NT2/D1 (cell line): ENCODE results near the gene ANKRD45.

Source experiments
- SUZ12 ChIP-seq: IDR thresholded peaks from 2 replicates; pipeline ENCODE4 v1.6.1; 2011; ENCODE audit not compliant: insufficient read length, insufficient read depth; ENCODE audit errors: extremely low read depth
- ZNF274 ChIP-seq: IDR thresholded peaks from 2 replicates; pipeline ENCODE4 v1.6.1; 2011; ENCODE audit warnings: mild to moderate bottlenecking, low read depth, low read length

DNA sequence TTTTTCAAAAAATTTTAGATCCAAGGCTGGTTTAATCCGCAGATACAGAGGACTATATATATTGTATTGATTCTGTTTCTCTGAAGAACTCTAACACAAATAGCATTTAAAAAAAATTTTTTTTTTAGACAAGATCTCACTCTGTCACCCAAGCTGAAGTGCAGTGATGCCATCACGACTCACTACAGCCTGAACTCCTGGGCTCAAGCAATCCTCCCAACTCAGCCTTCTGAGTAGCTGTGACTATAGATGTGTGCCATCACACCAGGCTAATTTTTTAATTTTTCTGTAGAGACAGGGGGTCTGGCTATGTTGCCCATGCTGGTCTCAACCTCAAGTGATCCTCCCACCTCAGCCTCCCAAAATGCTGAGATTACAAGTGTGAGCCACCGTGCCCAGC lies 3.0 kb downstream of the ANKRD45 start:
- TF ChIP-seq ZNF274 (no peak), SUZ12 (no peak)
